ENCODE measurements around the gene FOS.
"Not testable (repeated sequence)": the region's sequence is repeated elsewhere in the genome, so short reads cannot be mapped to it uniquely, and the experiment has no call there.

The FOS gene

GRCh38 chr14:75298187-75298965 lies 19.7 kb downstream of the FOS start:
- Histone ChIP-seq H3K4me2 (ENCODE audit: low read length) (no peak overlapping the region), H3K9ac (ENCODE audit: low read depth, low read length) (no peak overlapping the region), H3K36me3 (ENCODE audit: insufficient read depth, low read length) (no peaks in the 10 kb centered on the region)

DNA sequence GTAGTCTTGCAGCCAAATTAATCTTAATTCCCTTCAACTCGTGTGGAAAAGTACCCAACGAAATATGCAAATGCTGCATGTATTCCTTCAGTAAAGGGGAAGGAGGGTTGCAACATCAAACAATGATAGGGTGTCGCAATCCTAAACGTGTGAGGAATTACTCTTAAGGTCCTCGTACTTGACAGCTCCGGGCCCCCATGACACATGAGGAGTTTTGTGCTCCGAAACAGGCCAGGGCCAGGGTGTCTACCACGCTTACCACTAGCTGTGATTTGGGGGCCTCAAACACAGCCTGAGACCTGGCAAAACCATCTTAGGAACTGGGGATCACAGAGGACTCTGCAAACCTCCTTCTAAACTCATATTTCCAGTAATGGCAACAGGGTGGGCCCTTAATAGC lies 20.4 kb downstream of the FOS start:
- H3K27me3 ChIP-seq (ENCODE audit: control insufficient read depth, insufficient read depth, low read length): no peaks in the 10 kb centered on the region
- no peak overlapping the region for H3K4me3 ChIP-seq (ENCODE audit: low read length)
- no peak overlapping the region for H3K4me2 ChIP-seq (ENCODE audit: low read length)
- H3K4me1 ChIP-seq (ENCODE audit: control insufficient read depth, insufficient read depth, low read length): peaks cover 17% of the 10 kb centered on the region
- no peak overlapping the region for H3K9ac ChIP-seq (ENCODE audit: low read depth, low read length)
- H3K9me3 ChIP-seq (replicated peaks; ENCODE audit: low read length): no peaks in the 10 kb centered on the region
- H3K36me3 ChIP-seq (ENCODE audit: insufficient read depth, low read length): no peaks in the 10 kb centered on the region

More at GRCh38 chr14:75298187-75298965, 19.7 kb downstream of the FOS start:
- H3K4me3 ChIP-seq (ENCODE audit: low read length): no peak overlapping the region
- H3K4me1 ChIP-seq (ENCODE audit: control insufficient read depth, insufficient read depth, low read length): peaks cover 17% of the 10 kb centered on the region
- no peaks in the 10 kb centered on the region for H3K27me3 ChIP-seq (ENCODE audit: control insufficient read depth, insufficient read depth, low read length)
- no peaks in the 10 kb centered on the region for H3K9me3 ChIP-seq (replicated peaks; ENCODE audit: low read length)

DNA sequence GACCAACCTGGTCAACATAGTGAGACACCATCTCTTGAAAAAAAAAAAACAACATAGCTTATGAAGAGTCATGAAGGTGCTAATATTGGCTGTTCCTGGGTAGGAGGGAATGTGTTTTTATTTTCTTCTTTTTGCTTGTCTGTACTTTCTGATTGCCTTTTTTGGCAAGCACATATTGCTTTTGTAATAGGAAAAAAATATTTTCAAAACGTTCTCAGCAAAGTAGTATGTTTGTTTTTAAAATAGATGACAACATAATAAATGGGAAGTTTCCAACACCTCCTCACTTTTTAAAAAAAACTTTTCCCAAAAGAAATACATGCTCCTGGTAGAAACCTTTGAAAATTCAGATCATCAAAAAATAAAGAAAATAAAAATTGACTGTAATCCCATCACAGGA lies 20.9 kb downstream of the FOS start:
- Histone ChIP-seq H3K4me2 (ENCODE audit: low read length) (no peak overlapping the region), H3K9me3 (replicated peaks; ENCODE audit: low read length) (no peaks in the 10 kb centered on the region), H3K4me1 (ENCODE audit: control insufficient read depth, insufficient read depth, low read length) (peaks cover 15% of the 10 kb centered on the region), H3K4me3 (ENCODE audit: low read length) (no peak overlapping the region), H3K36me3 (ENCODE audit: insufficient read depth, low read length) (no peaks in the 10 kb centered on the region), H3K27me3 (ENCODE audit: control insufficient read depth, insufficient read depth, low read length) (no peaks in the 10 kb centered on the region), H3K9ac (ENCODE audit: low read depth, low read length) (no peak overlapping the region)

DNA sequence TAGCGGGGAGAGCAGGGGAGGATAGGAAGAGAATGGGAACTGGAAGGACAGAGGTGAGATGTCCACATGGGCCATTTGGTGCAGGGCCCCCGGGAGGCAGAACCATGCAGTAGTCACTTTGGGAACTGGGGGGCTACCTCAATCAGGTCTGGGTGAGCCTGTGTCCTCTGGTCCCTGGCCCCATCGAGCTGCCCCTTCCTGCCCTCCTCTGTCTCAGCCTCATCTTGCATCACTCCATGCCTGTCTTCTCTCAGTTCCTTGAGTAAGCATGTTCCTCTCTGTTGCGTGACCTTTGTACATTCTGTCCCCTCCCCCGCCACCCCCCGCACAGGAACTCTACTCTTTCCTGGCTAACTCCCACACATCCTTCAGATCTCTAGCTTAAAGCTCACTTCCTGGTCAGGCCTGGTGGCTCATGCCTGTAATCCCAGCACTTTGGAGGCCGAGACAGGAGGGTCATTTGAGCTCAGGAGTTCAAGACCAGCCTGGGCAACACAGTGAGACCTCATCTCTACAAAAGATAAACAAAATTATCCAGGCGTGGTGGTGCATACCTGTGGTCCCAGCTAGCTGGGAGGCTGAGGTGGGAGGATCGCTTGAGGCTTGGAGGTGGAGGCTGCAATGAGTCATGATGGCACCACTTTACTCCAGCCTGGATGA lies 23.2 kb downstream of the FOS start:
- no peaks in the 10 kb centered on the region for H3K27me3 ChIP-seq (ENCODE audit: control insufficient read depth, insufficient read depth, low read length)
- no peak overlapping the region for H3K4me2 ChIP-seq (ENCODE audit: low read length)
- no peaks in the 10 kb centered on the region for H3K4me1 ChIP-seq (ENCODE audit: control insufficient read depth, insufficient read depth, low read length)
- no peaks in the 10 kb centered on the region for H3K9me3 ChIP-seq (replicated peaks; ENCODE audit: low read length)
- H3K9ac ChIP-seq (ENCODE audit: low read depth, low read length): no peak overlapping the region
- no peaks in the 10 kb centered on the region for H3K36me3 ChIP-seq (ENCODE audit: insufficient read depth, low read length)
- no peak overlapping the region for H3K4me3 ChIP-seq (ENCODE audit: low read length)

DNA sequence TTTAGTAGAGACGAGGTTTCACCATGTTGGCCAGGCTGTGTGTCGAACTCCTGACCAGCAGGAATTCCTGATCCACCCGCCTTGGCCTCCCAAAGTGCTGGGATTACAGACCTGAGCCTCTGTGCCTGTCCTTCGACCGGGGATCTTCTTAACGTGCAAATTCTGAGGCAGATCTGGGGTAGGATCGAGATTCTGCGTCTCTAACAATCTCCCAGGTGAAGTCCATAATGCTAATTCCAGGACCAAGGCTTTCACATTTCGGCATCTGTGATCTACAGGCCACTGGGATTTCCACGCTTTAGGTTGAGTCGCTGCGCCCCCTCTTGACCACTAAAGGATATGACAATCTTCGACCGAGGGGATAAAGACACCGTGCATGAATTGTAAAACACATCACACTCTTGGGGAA lies 24.8 kb downstream of the FOS start:
- Histone ChIP-seq H3K27me3 (ENCODE audit: control insufficient read depth, insufficient read depth, low read length) (no peaks in the 10 kb centered on the region), H3K9me3 (replicated peaks; ENCODE audit: low read length) (no peaks in the 10 kb centered on the region), H3K4me2 (ENCODE audit: low read length) (no peak overlapping the region), H3K4me1 (ENCODE audit: control insufficient read depth, insufficient read depth, low read length) (no peaks in the 10 kb centered on the region), H3K4me3 (ENCODE audit: low read length) (no peak overlapping the region), H3K36me3 (ENCODE audit: insufficient read depth, low read length) (no peaks in the 10 kb centered on the region), H3K9ac (ENCODE audit: low read depth, low read length) (no peak overlapping the region)

DNA sequence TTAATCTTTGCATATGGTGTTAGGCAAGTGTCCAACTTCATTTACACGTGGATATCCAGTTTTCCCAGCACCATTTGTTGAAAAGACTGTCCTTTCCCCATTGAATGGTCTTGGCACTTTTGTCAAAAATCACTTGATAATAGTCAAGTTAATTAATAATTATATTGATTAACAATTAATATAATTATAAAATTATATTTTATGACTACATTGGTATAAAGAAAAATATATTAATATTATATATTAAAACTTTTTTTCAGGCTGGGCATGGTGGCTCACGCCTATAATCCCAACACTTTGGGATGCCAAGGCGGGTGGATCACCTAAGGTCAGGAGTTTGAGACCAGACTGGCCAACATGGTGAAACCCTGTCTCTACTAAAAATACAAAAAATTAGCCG lies 27.8 kb downstream of the FOS start:
- H3K9ac ChIP-seq (ENCODE audit: low read depth, low read length); H3K4me2 ChIP-seq (ENCODE audit: low read length); H3K9me3 ChIP-seq (replicated peaks; ENCODE audit: low read length); H3K36me3 ChIP-seq (ENCODE audit: insufficient read depth, low read length); H3K27me3 ChIP-seq (ENCODE audit: control insufficient read depth, insufficient read depth, low read length); H3K4me3 ChIP-seq (ENCODE audit: low read length): not testable (repeated sequence)
- H3K4me1 ChIP-seq (ENCODE audit: control insufficient read depth, insufficient read depth, low read length): peaks cover 13% of the 10 kb centered on the region

DNA sequence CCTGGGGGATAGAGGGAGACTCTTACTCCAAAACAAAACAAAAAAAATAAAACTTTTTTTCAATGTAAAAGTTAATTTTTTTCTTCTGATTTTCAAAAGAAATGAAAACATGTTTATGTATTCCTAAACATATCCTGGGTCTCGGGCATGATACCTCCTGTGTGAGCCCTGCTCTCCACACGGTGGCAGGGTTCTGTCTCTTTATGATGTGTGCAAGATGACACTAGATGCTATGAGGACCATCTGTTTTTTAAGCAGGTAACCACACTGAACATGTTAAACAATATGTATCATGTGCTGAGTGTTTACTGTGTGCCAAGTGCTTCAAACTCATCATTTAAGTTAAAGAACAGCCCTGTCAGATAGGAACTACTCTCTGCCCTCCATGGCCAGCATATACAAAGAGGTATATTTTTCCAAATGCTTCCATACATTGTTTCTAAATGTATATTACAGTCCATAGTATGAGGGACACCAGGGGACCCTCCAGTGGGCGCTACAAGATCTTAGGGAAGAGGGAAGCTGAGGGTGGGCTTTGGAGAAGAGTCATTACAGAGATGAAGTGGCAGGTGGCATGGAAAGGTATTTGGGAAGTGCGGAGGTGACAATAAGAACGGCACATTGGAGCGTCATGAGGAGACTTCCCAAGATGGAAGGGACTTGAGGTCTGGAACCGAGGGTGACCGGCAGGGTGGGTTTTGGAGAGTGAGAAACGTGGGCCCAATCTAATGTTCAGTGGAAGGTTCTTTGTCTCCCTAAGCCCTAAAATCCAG lies 28.5 kb downstream of the FOS start:
- H3K27me3 ChIP-seq (ENCODE audit: control insufficient read depth, insufficient read depth, low read length): no peaks in the 10 kb centered on the region
- no peaks in the 10 kb centered on the region for H3K9me3 ChIP-seq (replicated peaks; ENCODE audit: low read length)
- H3K9ac ChIP-seq (ENCODE audit: low read depth, low read length): no peak overlapping the region
- peaks cover 13% of the 10 kb centered on the region for H3K4me1 ChIP-seq (ENCODE audit: control insufficient read depth, insufficient read depth, low read length)
- H3K36me3 ChIP-seq (ENCODE audit: insufficient read depth, low read length): no peaks in the 10 kb centered on the region
- H3K4me3 ChIP-seq (ENCODE audit: low read length): no peak overlapping the region
- no peak overlapping the region for H3K4me2 ChIP-seq (ENCODE audit: low read length)

DNA sequence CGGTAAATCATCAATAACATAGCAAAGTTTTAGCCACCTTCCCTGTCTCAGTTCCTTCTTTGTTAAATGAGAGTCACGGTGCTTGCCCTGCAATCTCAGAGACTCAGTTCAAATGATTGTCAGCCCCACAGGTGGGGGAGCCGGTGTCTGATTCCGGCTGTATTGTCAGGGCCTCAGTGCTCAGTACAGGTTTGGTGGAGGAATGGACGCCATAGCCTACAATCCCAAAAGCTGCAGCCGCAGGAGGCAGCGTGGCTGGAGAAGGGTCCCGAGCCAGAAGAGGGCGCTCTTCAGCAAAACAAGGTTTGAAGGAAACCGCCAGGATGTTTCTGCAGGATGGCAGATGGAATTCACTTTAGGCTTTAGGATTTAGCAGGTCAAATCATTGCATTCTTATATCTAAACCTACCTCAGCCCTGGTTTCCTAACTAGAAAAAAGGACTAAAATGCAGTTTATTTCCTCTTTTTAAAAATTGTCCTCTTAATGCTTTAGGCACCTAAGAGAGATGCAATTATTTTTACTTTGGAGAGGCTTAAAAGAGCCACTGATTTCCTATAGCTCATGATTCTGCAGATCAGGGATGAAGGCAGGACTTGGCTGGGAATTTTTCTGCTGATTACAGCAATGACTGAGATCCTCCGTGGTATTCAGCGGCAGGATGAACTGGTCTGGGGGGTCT lies 29.2 kb downstream of the FOS start:
- Histone ChIP-seq H3K4me1 (ENCODE audit: control insufficient read depth, insufficient read depth, low read length) (peaks cover 13% of the 10 kb centered on the region), H3K36me3 (ENCODE audit: insufficient read depth, low read length) (no peaks in the 10 kb centered on the region), H3K9ac (ENCODE audit: low read depth, low read length) (no peak overlapping the region), H3K9me3 (replicated peaks; ENCODE audit: low read length) (no peaks in the 10 kb centered on the region), H3K27me3 (ENCODE audit: control insufficient read depth, insufficient read depth, low read length) (no peaks in the 10 kb centered on the region), H3K4me3 (ENCODE audit: low read length) (no peak overlapping the region), H3K4me2 (ENCODE audit: low read length) (no peak overlapping the region)

- H3K4me3 ChIP-seq (ENCODE audit: low read length); H3K36me3 ChIP-seq (ENCODE audit: insufficient read depth, low read length); H3K4me2 ChIP-seq (ENCODE audit: low read length); H3K9me3 ChIP-seq (replicated peaks; ENCODE audit: low read length); H3K9ac ChIP-seq (ENCODE audit: low read depth, low read length); H3K27me3 ChIP-seq (ENCODE audit: control insufficient read depth, insufficient read depth, low read length): not testable (repeated sequence)
- peaks cover 13% of the 10 kb centered on the region for H3K4me1 ChIP-seq (ENCODE audit: control insufficient read depth, insufficient read depth, low read length)
These were observed 30.4 kb downstream of the FOS start for GRCh38 chr14:75308991-75309390.

GRCh38 chr14:75309561-75309960 lies 30.9 kb downstream of the FOS start:
- not testable (repeated sequence) for H3K27me3 ChIP-seq (ENCODE audit: control insufficient read depth, insufficient read depth, low read length); H3K4me2 ChIP-seq (ENCODE audit: low read length); H3K36me3 ChIP-seq (ENCODE audit: insufficient read depth, low read length); H3K4me3 ChIP-seq (ENCODE audit: low read length); H3K9me3 ChIP-seq (replicated peaks; ENCODE audit: low read length); H3K9ac ChIP-seq (ENCODE audit: low read depth, low read length)
- peaks cover 13% of the 10 kb centered on the region for H3K4me1 ChIP-seq (ENCODE audit: control insufficient read depth, insufficient read depth, low read length)

All from skeletal muscle satellite cell (primary cell).